Psoas muscle (tissue), 8 donors: Measurements from ENCODE around the gene TUBA4B. TPM values are rescaled to one million over a fixed set of nuclear protein-coding genes. Genes with fewer than 3 reads are reported as not detected.
A peak's percentile ranks its signal among the peaks of the same experiment; 100 is the strongest.

ENCODE experiments used
- ATAC-seq, 4 donors: fragments of 200-7000 bp; cut with Tn5 transposase; one replicate each; pipeline ENCODE4 v1.9.1; 2020; ENCODE audit warnings: moderate library complexity in 3 of 4, mild to moderate bottlenecking in 2 of 4
- DNase-seq, 2 donors: peaks; one replicate each; pipeline ENCODE4 v3.0.0-alpha.2; 2020
- H3K27ac ChIP-seq: fragments of 200-600 bp; one replicate; pipeline ENCODE4 v1.8.0; 2022
- H3K27me3 ChIP-seq, 3 donors: fragments of 200-600 bp in 1 of 3; one replicate each; pipeline versions ENCODE4 v1.6.1 to v1.8.0; 2013 to 2022; ENCODE audit warnings: low read length in 2 of 3, mild to moderate bottlenecking in 2 of 3, moderate library complexity in 1 of 3; ENCODE audit not compliant: insufficient read depth in 3 of 3
- H3K36me3 ChIP-seq, 2 donors: fragments of 200-600 bp in 1 of 2; one replicate each; pipeline versions ENCODE4 v1.6.1 to v1.8.0; 2013 to 2022; ENCODE audit warnings: low read depth in 1 of 2, mild to moderate bottlenecking in 1 of 2, moderate library complexity in 1 of 2; ENCODE audit not compliant: insufficient read depth in 1 of 2
- H3K4me1 ChIP-seq: fragments of 200-600 bp; one replicate; pipeline ENCODE4 v1.8.0; 2022
- H3K4me3 ChIP-seq: fragments of 200-600 bp; one replicate; pipeline ENCODE4 v1.8.0; 2022; ENCODE audit warnings: mild to moderate bottlenecking
- H3K9me3 ChIP-seq: fragments of 200-600 bp; one replicate; pipeline ENCODE4 v1.8.0; 2022
- WGBS, 3 donors: extraction: QIAGEN DNeasy Blood & Tissue Kit; methylation state at CpG; one replicate each; pipeline versions ENCODE4 v1.1.6 to v1.1.7; 2013; 5-methylcytosine and 5-hydroxymethylcytosine counted together
- intact Hi-C, 2 donors: fragments of 100-400 bp; cut with DNase I; formaldehyde crosslinking; loops; one replicate each; pipeline versions ENCODE4 v1.11.0 to v1.14.2; 2022
- long read RNA-seq, 2 donors: library from polyadenylated mRNA; unstranded; transcript quantifications; one replicate each; pipeline ENCODE4 v2.0.0, GENCODE V29; 2021
- polyA plus RNA-seq, 3 donors: library from polyadenylated mRNA; stranded (reverse); fragments of 200-250 nt; gene quantifications; one replicate each; pipeline ENCODE4 v1.2.3, GENCODE V29; 2013
- total RNA-seq, 4 donors: library from RNA; stranded (reverse); fragmentation: NEBNext Ultra II Directional in 2 of 4; extraction: Animal tissue kit (Norgen Biotek cat#: 25700) in 2 of 4; gene quantifications; one replicate each; pipeline versions ENCODE4 v1.2.1 to v1.2.4, GENCODE V29; 2021 to 2023
- TF ChIP-seq, protein P1 (sequence below): fragments of 200-600 bp; IDR thresholded peaks from one replicate; pipeline ENCODE4 v1.8.0; 2022; ENCODE audit warnings: antibody characterized with exemption
- donor health status: healthy with polysubstance abuse.
- donor health status: DM: no; HTN: no; CAD: no; lungs with moderate emphysema.
- donor health status: Bipolar disorder and iron deficiency.
- donor health status: healthy.
- donor health status: DM: yes; HTN: yes; CAD: no.
- donor health status: DM: no; HTN: no; CAD: no.
- donor health status: DM: no; HTN: no; CAD: no.
- donor health status: DM: yes; HTN: yes; CAD: no.

The TUBA4B gene
- total RNA-seq, result not detected
- under 1 TPM in 1 of 3 donors, not detected in 2; 0.06 TPM for polyA plus RNA-seq
- long read RNA-seq, donor 1, result 0 reads
- long read RNA-seq, donor 2, partial matches to known transcripts, result 0 of 1 reads
- long read RNA-seq, donor 2, other reads (novel, unspliced or antisense), result 1 of 1 reads

DNA sequence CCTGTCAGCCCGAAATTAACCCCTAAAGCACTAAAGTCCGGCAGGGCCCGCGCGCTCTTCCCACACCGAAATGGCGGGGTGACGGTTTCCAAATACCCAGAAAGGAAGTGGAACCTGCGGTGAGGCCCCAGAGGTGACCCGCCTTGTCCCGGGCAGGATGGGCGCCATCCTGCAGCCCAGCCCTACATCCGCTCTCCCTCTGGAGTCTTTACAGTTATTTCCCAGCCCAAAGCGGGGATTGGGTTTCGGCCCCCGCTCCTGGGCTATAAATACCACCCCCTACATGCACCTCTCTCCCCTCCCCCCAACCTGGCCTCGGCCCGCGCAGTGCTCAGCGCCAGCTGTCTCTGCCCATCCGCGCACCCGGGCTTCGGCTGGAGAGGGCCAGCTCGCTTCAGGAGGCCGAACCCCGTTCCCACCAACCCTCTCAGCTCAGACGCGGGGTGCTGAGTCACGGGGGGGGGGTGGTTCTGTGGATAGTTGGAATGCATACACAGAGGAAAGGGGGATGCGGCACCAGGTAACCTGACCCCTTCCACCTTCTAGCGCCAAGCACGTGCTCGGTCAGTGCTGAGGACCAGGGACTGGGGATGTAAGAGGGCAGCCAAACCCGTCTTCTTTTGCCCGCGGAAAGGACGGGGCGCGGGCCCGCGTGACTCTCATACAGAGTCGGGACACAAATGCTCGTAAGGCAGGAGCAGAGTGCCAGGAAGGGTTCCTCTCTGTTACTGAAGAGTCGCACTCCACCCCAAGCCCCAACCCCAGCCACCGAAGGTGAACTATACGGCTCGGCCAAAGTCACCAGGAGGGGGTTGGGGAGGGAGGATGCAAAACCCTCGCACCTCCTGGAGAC is at the start of gene TUBA4B:
TUBA4B (plus strand) TSS at position 344 of the 853 bp plus-strand sequence; CDS start at position 509, 165 bp downstream.
- peak within 1 kb of the TSS; percentile 94 for H3K27ac ChIP-seq
- DNase-seq, result peak; percentile 84 to 93

GRCh38 chr2:219204425-219205164 is 48.4 kb upstream of the TUBA4B start:
- WGBS, 3 donors, result 85 to 87% (median 85%) methylated on average over 7 of the region's 7 CpGs
- intact Hi-C loops, result no loop called here

More for the DNA sequence above, at the start of gene TUBA4B:
- Histone ChIP-seq H3K27me3 (no peaks in the 10 kb centered on the region), H3K36me3 (peaks cover 0 to 40% of the 10 kb centered on the region in 2 donors), H3K4me3 (peak within 1 kb of the TSS; percentile 75), H3K9me3 (no peaks in the 10 kb centered on the region), H3K4me1 (peaks cover 41% of the 10 kb centered on the region)
- intact Hi-C loops, result no loop called here
- peak; percentile 81 to 83 (median 82) for ATAC-seq
- 1% methylated on average over 49 of the region's 49 CpGs for WGBS, 3 donors
- TF ChIP-seq, protein P1, sequence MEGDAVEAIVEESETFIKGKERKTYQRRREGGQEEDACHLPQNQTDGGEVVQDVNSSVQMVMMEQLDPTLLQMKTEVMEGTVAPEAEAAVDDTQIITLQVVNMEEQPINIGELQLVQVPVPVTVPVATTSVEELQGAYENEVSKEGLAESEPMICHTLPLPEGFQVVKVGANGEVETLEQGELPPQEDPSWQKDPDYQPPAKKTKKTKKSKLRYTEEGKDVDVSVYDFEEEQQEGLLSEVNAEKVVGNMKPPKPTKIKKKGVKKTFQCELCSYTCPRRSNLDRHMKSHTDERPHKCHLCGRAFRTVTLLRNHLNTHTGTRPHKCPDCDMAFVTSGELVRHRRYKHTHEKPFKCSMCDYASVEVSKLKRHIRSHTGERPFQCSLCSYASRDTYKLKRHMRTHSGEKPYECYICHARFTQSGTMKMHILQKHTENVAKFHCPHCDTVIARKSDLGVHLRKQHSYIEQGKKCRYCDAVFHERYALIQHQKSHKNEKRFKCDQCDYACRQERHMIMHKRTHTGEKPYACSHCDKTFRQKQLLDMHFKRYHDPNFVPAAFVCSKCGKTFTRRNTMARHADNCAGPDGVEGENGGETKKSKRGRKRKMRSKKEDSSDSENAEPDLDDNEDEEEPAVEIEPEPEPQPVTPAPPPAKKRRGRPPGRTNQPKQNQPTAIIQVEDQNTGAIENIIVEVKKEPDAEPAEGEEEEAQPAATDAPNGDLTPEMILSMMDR, result no peak

DNA sequence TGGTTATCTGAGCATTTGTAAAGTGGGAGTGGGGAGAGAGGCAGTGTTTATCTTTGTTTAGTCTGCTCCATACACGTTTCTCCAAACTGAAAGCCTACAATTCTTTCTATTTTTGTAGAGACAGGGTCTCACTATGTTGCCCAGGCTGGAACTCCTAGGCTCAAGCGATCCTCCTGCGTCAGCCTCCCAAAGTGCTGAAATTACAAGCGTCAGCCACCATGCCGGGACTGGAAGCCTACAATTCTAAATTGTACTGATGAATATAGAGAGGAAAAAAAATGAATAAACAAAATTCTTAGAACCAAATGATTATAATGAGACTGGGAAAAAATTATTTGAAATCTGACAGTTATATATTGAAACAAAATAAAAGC is 47.9 kb upstream of the TUBA4B start:
- no peaks in the 10 kb centered on the region for H3K9me3 ChIP-seq
- DNase-seq (no peak), ATAC-seq (no peak)
- WGBS, 3 donors, result 83 to 89% (median 86%) methylated on average over 5 of the region's 5 CpGs
- H3K36me3 ChIP-seq, result peaks cover 3 to 27% of the 10 kb centered on the region in 2 donors
- intact Hi-C loops, result no loop called here
- TF ChIP-seq, protein P1, result no peak
- H3K27ac ChIP-seq, result no peak overlapping the region
- H3K4me3 ChIP-seq, result no peak overlapping the region
- H3K4me1 ChIP-seq, result peaks cover 15% of the 10 kb centered on the region
- no peaks in the 10 kb centered on the region for H3K27me3 ChIP-seq

More at GRCh38 chr2:219204425-219205164, 48.4 kb upstream of the TUBA4B start:
- H3K9me3 ChIP-seq, result no peaks in the 10 kb centered on the region
- TF ChIP-seq, protein P1, result no peak
- H3K27ac ChIP-seq, result no peak overlapping the region
- DNase-seq (no peak), ATAC-seq (no peak)
- H3K36me3 ChIP-seq, result peaks cover under 1 to 21% of the 10 kb centered on the region in 2 donors
- H3K27me3 ChIP-seq, result peaks cover 0 to 3% (median 0%) of the 10 kb centered on the region in 3 donors
- peaks cover 15% of the 10 kb centered on the region for H3K4me1 ChIP-seq
- no peak overlapping the region for H3K4me3 ChIP-seq

- Histone ChIP-seq H3K36me3 (peaks cover 3 to 35% of the 10 kb centered on the region in 2 donors), H3K4me3 (peak overlapping the region; percentile 75), H3K27me3 (no peaks in the 10 kb centered on the region), H3K9me3 (no peaks in the 10 kb centered on the region), H3K4me1 (peaks cover 15% of the 10 kb centered on the region), H3K27ac (peak overlapping the region; percentile 91)
- TF ChIP-seq, protein P1, result no peak
- intact Hi-C loops, result loop anchor here in 1 of 2 donors (1.0 kb wide), 1 partner anchor 28 kb away; the partner anchor contains the start of gene RETREG2
- WGBS, 3 donors, result 18 to 23% (median 19%) methylated on average over 7 of the region's 7 CpGs
- ATAC-seq (no peak), DNase-seq (no peak)
Measured at GRCh38 chr2:219205981-219206327, 47.1 kb upstream of the TUBA4B start.
